Lung (tissue), 12 donors: Measurements from ENCODE around the gene PRRT2. TPM values are rescaled to one million over a fixed set of nuclear protein-coding genes. Genes with fewer than 3 reads are reported as not detected.
"Not testable (repeated sequence)": the region's sequence is repeated elsewhere in the genome, so short reads cannot be mapped to it uniquely, and the experiment has no call there.

ENCODE experiments used
- ATAC-seq: fragments of 200-7000 bp; cut with Tn5 transposase; one replicate; pipeline ENCODE4 v1.9.1; 2020; ENCODE audit warnings: moderate number of reproducible peaks; ENCODE audit not compliant: insufficient read depth, low FRiP score
- DNase-seq, 3 donors: peaks; one replicate each; pipeline ENCODE4 v3.0.0-alpha.2; 2013 to 2017
- H3K27ac ChIP-seq, 2 donors: one replicate each; pipeline ENCODE4 v1.5.1; 2013; ENCODE audit warnings: mild to moderate bottlenecking in 2 of 2, moderate library complexity in 2 of 2, control low read depth in 1 of 2, inconsistent platforms in 1 of 2, low read depth in 1 of 2, low read length in 1 of 2
- H3K27me3 ChIP-seq, 3 donors: one replicate each; pipeline ENCODE4 v1.5.1; 2013; ENCODE audit warnings: low read length in 2 of 3; ENCODE audit not compliant: control insufficient read depth in 3 of 3, insufficient read depth in 3 of 3
- H3K36me3 ChIP-seq, 4 donors: one replicate each; pipeline ENCODE4 v1.5.1; 2013; ENCODE audit warnings: low read length in 4 of 4, mild to moderate bottlenecking in 1 of 4, moderate library complexity in 1 of 4; ENCODE audit not compliant: control insufficient read depth in 4 of 4, insufficient read depth in 4 of 4
- H3K4me1 ChIP-seq, 5 donors: one replicate each; pipeline ENCODE4 v1.5.1; 2013; ENCODE audit warnings: low read length in 5 of 5, mild to moderate bottlenecking in 2 of 5, moderate library complexity in 1 of 5; ENCODE audit not compliant: control insufficient read depth in 5 of 5, insufficient read depth in 5 of 5
- H3K4me3 ChIP-seq: one replicate; pipeline ENCODE4 v1.5.1; 2013; ENCODE audit warnings: mild to moderate bottlenecking, control low read depth, moderate library complexity
- H3K9ac ChIP-seq, 2 donors: one replicate each; pipeline ENCODE4 v1.5.1; 2013; ENCODE audit warnings: low read length in 2 of 2, control low read depth in 1 of 2; ENCODE audit not compliant: insufficient read depth in 1 of 2
- H3K9me3 ChIP-seq, 4 donors: one replicate each; pipeline ENCODE4 v1.5.1; 2013; ENCODE audit warnings: low read length in 3 of 4, mild to moderate bottlenecking in 1 of 4, moderate library complexity in 1 of 4; ENCODE audit not compliant: control insufficient read depth in 4 of 4, insufficient read depth in 3 of 4
- CTCF ChIP-seq: IDR thresholded peaks from 2 replicates; pipeline ENCODE4 v1.5.1; 2012; ENCODE audit warnings: mild to moderate bottlenecking; ENCODE audit errors: control extremely low read depth, extremely low read depth
- WGBS, 2 donors: extraction: QIAGEN DNeasy Blood & Tissue Kit; methylation state at CpG; one replicate each; pipeline ENCODE4 v1.1.7; 2013; 5-methylcytosine and 5-hydroxymethylcytosine counted together
- polyA plus RNA-seq, 2 donors: library from polyadenylated mRNA; stranded (reverse); fragments of 200-250 nt; gene quantifications; one replicate each; pipeline ENCODE4 v1.2.1, GENCODE V29; 2013
- total RNA-seq, 2 donors: library from RNA; depleted of rRNA in 1 of 2; stranded (reverse); fragments of >200 nt in 1 of 2; gene quantifications; one replicate each; pipeline ENCODE4 v1.2.1, GENCODE V29; 2014 to 2021
- donor health status: control.
- donor health status: control.
- donor health status: Bipolar disorder and iron deficiency.
- donor health status: healthy.
- donor health status: DM: yes; HTN: yes; CAD: no.

PRRT2 gene
- total and polyA plus RNA-seq, 4 donors: 0.49 to 6.5 (median 1.5) TPM

- no peaks in the 10 kb centered on the region for H3K4me1 ChIP-seq
- no peak for TF ChIP-seq CTCF
- DNase-seq: no peak
- no peak for ATAC-seq
- no peak overlapping the region for H3K9ac ChIP-seq
- H3K4me3 ChIP-seq: no peak overlapping the region
- no peaks in the 10 kb centered on the region for H3K36me3 ChIP-seq
- no peaks in the 10 kb centered on the region for H3K27me3 ChIP-seq
- H3K9me3 ChIP-seq: no peaks in the 10 kb centered on the region
- 79 to 81% methylated on average over 3 of the region's 3 CpGs for WGBS, 2 donors
- no peak overlapping the region for H3K27ac ChIP-seq
Measured at GRCh38 chr16:29766571-29766970, 45.4 kb upstream of the PRRT2 start.

GRCh38 chr16:29767062-29767461 lies 44.9 kb upstream of the PRRT2 start:
- Histone ChIP-seq H3K36me3 (no peaks in the 10 kb centered on the region), H3K4me1 (no peaks in the 10 kb centered on the region), H3K27ac (no peak overlapping the region), H3K27me3 (no peaks in the 10 kb centered on the region), H3K9me3 (no peaks in the 10 kb centered on the region), H3K9ac (no peak overlapping the region), H3K4me3 (no peak overlapping the region)
- no peak for DNase-seq
- ATAC-seq: no peak
- no peak for TF ChIP-seq CTCF
- WGBS, 2 donors: 90 to 91% methylated on average over 3 of the region's 3 CpGs

- Histone ChIP-seq H3K36me3 (no peaks in the 10 kb centered on the region), H3K27ac (no peak overlapping the region), H3K9me3 (no peaks in the 10 kb centered on the region), H3K4me3 (no peak overlapping the region), H3K9ac (no peak overlapping the region), H3K4me1 (no peaks in the 10 kb centered on the region), H3K27me3 (no peaks in the 10 kb centered on the region)
- WGBS, 2 donors: 90 to 92% methylated on average over 2 of the region's 2 CpGs
- no peak for TF ChIP-seq CTCF
- DNase-seq (no peak), ATAC-seq (no peak)
Measured at GRCh38 chr16:29769507-29769906, 42.5 kb upstream of the PRRT2 start.

GRCh38 chr16:29770250-29770929 lies 41.6 kb upstream of the PRRT2 start:
- ATAC-seq (no peak), DNase-seq (no peak)
- no peaks in the 10 kb centered on the region for H3K36me3 ChIP-seq
- no peak overlapping the region for H3K9ac ChIP-seq
- whole genome bisulfite sequencing, 2 donors: 59 to 75% methylated on average over 7 of the region's 7 CpGs
- H3K27ac ChIP-seq: no peak overlapping the region
- H3K4me3 ChIP-seq: no peak overlapping the region
- H3K4me1 ChIP-seq: no peaks in the 10 kb centered on the region
- no peaks in the 10 kb centered on the region for H3K27me3 ChIP-seq
- TF ChIP-seq CTCF: no peak
- H3K9me3 ChIP-seq: no peaks in the 10 kb centered on the region

- not testable (repeated sequence) for ATAC-seq, H3K9ac ChIP-seq
- 70 to 81% methylated on average over 7 of the region's 7 CpGs for WGBS, 2 donors
Measured at GRCh38 chr16:29772330-29772729, 39.7 kb upstream of the PRRT2 start.

More at GRCh38 chr16:29772330-29772729, 39.7 kb upstream of the PRRT2 start:
- H3K4me3 ChIP-seq, H3K27ac ChIP-seq, H3K9me3 ChIP-seq, H3K36me3 ChIP-seq, H3K27me3 ChIP-seq, DNase-seq, H3K4me1 ChIP-seq: not testable (repeated sequence)
